HG03378 (cell line): ENCODE data around the gene RGS10.
"Not testable (repeated sequence)": the region's sequence is repeated elsewhere in the genome, so short reads cannot be mapped to it uniquely, and the experiment has no call there.

Experiments
- ATAC-seq: cut with Tn5 transposase; IDR thresholded peaks from one replicate; pipeline ENCODE4 v1.9.1; 2021; ENCODE audit warnings: mild to moderate bottlenecking, moderate library complexity; ENCODE audit not compliant: unreplicated experiment

RGS10 gene

DNA sequence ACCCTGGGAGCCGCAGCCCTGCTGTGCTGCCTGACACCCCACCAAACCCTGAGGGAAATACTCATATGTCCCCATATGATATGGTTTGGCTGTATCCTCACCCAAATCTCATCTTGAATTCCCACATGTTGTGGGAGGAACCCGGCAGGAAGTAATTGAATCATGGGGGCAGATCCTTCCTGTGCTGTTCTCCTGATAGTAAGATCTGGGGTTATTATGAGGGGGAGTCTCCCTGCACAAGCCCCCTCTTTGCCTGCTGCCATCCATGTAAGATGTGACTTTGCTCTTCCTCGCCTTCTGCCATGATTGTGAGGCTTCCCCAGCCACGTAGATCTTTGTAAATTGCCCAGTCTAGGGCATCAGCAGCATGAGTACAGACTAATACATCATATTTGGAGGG lies 68.7 kb downstream of the RGS10 start:
- ATAC-seq, result no peak

DNA sequence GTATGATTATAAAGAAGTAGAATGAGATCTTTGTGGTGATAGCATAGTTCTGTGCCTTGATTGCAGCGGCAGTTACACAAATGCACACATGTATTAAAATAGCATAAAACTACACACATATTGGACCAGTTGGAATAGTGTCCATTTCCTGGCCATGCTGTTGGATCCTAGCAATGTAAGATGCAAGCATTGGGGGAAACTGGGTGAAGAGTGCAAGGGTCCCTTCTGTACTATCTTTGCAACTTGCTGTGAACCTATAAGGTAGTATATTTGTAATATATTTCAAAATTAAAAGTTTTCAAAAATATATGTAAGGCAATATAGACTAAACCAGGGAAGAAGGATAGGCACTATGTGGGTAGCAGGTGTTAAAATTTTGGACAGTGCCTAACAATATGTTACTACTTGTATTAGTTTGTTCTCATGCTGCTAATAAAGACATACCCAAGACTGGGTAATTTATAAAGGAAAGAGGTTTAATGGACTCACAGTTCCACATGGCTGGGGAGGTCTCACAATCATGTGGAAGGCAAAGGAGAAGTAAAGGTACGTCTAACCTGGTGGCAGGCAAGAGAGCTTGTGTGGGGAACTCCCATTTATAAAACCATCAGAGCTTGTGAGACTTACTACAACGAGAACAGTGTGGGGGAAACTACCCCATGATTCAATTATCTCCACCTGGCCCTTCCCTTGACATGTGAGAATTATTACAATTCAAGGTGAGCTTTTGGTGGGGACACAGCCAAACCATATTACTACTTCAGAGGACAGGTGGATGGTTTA lies 71.4 kb downstream of the RGS10 start:
- no peak for ATAC-seq

DNA sequence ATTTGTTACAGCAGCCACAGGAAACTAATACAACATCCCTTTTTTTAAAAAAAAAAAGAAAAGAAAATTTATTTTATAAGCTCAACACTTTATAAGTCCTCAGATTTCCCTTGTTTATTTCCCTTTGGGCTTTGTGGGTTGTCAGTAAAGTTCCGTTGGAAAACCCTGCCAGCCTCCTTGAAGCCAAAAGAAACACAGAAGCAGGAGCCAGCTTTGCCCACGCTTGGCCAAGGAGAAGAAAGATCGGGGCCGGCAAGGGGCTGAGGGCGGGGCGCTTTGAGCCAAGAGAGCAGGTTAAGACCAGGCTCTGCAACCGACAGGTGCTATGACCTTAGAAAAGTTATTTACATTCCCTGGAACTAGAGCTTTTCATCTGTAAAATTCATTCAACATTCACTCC lies 72.7 kb downstream of the RGS10 start:
- no peak for ATAC-seq

DNA sequence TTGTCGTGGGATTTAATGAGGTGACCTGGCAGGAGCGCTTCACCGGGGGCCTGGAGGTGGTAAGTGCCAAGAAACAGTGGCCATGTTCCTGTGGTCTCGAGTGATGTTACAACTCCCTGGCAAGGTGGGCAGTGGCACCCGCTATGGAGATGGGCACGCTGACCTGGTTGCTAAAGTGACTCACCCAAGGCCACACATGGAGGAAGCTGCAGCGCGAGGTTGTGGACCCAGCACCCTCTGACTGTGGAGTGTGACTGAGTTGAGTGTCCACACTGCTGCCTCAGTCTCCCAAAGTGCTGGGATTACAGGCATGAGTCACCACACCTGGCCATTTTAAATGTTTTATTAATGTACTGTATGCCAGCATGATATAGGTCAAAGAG lies 73.2 kb downstream of the RGS10 start:
- ATAC-seq, result no peak

DNA sequence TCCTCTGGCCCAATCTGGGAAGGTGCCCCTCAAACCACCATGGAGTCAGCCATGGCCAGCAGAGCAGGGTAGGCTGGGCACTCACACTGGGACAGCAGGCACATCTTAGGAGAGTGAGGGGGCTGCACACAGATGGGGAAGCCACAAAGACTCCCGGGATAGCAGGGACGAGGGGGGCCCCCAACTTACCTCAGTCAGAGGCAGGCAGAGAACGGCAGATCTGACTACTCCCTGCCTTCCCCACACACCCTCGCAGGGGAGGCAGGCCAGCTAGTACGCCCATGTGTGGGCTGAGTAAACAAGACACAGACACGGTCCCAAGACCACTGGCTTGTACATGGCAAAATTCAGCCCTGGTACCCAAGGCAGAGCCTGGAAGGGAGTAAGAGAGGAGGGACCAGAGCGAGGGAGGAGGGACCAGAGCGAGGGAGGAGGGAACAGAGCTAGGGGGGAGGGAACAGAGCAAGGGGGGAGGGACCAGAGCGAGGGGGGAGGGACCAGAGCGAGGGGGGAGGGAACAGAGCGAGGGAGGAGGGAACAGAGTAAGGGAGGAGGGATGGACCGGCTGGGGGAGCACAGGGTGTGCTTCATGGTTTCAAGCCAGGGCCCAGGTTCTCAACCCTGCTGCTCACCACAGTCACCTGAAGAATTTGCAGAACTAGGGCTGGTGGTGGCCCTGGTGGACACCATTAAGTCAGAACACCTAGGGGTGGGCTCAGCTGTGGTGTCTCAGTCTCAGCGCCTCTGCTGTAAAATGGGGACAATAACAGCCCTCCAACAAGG lies 73.8 kb downstream of the RGS10 start:
- ATAC-seq, result no peak

DNA sequence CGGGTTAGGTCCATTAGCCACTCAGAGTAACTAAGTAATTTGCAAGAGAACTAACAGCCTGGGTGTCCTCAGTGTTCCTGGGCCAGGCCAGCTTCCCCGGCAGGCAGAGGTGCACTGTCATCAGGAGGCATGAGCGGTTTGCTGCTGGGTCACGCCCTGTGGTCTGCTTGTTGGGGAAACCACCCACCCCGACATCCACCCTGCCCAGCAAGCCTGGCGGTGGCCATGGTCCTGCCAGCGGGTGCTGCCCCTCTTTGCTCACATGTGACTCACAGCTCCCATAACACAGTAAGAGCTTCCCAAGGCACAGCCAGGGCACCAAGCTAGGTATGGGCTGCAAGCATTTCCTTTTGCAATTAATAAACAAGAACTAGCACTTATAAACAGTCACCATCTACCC lies 75.9 kb downstream of the RGS10 start:
- ATAC-seq, result no peak

DNA sequence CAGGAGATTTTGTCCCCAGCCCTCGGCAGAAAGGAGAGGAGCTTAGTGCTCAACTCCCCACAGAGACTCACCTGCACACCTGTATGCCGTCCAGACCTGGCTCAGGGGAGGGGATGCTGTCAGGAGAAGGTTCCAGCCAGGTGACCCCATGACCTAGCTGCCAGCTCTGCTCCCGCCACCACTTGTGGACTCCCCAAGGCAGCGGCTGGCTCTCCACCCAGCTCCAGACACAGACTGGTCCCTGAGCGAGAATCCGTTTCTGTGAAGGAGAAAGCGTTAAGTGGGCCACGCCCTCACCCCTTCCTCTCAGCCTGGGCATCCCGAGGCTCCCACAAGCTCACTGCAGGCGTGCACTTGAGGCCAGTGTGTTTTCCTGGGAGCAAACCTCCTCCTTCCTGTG lies 76.4 kb downstream of the RGS10 start:
- no peak for ATAC-seq

DNA sequence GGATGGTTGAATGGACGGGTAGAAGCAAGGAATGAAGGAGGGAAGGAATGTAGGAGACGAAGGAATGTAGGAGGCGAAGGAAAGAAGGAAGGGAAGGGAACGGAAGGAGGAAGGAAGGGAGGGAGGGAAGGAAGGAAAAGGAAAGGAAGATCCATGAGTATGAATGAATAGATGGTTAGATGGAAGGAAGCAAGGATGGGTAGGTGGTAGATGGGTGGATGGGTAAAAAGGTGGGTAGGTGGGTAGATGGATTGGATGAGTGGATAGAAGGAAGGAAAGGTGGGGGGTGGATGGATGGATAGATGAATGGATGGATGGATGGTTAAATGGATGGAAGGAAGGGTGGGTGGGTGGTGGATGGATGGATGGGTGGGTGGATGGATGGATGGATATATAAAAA lies 77.4 kb downstream of the RGS10 start:
- no peak for ATAC-seq

DNA sequence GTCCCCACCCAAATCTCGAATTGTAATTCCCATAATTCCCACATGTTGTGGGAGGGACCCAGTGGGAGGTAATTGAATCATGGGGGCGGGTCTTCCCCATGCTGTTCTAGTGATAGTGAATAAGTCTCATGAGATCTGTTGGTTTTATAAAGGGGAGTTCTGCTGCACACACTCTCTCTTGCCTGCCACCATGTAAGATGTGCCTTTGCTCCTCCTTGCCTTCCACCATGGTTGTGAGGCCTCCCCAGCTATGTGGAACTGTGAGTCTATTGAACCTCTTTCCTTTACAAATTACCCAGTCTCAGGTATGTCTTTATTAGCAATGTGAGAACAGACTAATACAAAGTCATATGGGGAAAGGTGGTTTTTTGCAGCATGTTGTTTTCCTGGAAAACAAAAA lies 79.3 kb downstream of the RGS10 start:
- ATAC-seq, result not testable (repeated sequence)

DNA sequence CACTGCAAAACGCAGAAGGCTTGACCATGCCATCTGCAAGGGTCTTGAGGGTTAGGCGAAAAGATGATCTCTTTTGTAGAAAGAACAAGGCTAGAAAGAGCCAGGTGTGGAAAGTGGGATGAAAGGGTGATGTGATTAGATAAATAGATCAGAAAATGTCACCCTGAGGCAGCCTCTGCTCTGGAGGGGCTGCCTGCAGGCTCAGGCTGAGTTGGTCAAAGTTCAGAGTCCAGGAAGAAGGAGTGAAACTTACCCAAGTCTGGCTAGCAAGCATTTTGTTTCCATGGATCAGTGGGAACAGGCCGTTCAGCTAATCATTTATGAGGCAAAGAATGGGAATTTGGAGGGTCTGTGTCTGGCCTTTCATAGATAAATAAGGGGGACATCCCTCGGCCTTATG lies 79.7 kb downstream of the RGS10 start:
- no peak for ATAC-seq

DNA sequence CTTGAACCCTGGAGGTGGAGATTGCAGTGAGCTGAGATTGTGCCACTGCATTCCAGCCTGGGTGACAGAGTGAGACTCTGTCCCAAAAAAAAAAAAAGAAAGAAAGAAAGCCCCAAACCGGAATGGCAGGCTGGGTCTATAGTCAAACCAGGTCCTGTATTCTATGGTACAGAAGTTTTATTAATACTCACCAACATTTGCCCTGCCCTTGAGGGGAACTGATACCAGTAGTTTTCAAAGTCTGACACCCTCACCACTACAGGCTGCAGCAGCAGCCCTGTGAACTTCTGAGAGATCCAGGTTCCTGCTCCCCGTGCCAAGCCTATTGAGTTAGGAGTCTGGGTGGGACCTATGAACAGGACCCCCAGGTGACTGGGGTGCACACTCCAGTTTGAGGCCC lies 80.6 kb downstream of the RGS10 start:
- ATAC-seq, result no peak

DNA sequence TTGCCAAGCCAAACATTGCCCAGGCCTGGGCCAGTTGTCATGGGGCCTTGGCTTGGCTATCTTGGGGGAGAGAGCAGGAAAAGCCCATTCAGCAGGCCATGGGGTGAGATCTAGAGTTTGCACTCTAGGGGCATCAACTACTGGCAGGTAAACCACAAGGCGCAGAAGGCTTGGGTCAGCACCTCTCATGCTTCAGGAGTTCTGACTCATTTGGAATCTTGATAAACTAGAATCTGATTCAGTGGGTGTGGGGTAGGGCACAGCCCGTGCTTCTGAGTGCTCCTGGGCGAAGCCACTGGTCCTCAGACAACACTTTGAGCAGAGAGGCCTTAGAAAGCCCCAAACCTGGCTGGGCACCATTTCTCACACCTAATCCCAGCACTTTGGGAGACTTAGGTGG lies 81.1 kb downstream of the RGS10 start:
- peak; percentile 68 for ATAC-seq

DNA sequence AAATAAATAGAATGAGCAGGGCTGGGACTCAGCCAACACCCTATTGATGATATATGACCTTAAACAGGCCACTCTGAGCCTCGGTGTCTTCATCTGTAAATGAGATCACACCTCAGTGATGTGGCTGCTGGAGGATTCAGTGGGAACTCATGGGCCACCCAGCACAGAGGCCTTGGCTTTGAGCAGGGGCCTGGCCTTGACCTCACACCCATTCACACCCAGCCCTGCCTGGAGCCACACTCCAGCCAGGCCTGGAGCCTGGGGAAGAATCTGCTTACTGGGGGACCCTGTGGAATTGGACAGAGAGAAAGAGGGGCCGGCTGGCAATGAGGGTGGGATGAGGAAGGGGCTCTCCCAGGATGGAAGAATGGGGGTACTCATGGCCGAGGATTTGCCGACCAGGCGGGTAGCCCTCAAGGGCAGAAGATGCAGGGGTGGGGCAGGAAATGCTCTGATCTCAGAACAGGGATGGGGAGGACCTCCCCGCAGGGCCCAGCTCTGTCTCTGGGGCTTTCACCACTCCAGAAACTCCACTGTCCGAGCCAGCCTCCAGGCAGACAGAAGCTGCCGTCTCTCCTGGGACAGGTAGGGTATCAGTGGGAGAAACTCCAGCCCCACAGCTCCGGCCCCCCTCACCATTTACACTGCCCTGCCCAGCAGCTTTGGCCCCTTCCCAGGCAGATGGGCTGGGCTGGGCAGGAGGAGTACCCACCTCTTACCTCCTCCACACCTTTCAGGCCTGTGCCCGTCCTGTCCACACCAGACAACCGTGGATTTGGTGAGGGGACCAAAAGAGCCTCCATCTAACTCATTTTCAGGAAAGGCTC lies 81.9 kb downstream of the RGS10 start:
- no peak for ATAC-seq

DNA sequence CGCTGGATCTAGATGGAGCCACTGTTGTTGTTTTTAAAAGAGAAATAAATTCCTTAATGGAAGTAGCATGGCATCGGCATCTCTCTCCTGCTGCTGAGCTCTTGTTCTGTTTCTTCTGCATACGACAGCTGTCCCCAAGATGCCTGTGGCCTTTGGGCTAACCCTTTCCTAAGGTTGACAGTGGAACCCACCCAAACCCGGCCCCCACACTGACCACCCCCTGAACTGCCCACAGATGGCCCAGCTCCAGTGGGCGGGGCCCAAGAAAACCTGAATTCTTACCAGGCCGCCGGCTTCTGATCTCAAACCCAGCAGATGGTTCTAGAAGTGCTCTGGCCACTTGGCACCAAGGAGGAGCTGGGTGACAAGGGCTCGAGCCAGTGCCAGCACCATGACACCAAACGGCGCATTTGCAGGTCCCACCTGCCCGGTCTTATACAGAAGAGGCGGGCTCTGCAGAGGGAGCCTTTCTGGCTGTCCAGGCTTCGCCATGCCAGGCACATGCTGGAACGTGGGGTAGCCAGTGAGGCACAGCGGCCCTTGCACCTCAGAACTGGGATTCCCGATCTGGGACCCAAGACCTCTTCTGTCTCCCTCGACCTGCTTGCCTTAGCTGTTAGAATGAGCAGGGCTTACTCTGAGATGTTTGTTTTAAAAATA lies 82.7 kb downstream of the RGS10 start:
- no peak for ATAC-seq

DNA sequence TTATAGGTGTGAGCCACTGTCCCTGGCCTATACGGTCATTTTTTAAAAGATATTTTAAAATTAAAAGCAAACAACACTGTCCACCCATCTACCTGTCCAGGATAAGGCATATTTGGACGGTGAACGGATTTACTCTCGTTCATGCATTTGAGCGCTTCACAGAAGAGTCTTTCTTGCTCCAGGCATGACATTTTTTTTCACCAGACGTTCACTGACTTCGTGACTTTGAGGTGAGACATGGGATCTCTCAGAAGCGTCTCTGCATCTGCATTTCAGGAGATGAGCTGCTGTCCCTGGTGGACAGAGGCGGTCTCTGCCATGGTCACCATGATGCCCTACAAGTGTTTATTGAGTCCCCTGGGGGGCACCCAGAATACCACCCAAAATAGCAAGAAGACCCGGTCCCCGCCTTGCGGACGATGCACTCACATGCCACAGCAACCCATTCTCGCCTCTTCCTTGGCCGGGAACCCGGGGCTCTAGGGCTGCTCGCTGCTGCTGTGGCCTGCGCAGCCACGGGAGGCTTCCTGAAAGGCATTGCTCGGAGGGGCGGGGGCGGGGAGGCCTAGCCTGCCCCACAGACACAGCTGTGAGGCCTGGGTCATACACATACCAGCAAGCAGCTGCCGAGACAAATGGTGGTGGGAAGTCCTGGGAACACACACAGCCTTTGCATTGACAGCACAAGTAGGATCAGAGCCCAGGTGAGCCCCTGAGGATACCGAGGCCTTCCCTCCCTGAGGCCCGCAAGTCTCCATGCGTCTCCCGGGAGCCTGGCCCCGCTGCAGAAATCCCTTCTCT lies 84.4 kb downstream of the RGS10 start:
- ATAC-seq, result no peak

DNA sequence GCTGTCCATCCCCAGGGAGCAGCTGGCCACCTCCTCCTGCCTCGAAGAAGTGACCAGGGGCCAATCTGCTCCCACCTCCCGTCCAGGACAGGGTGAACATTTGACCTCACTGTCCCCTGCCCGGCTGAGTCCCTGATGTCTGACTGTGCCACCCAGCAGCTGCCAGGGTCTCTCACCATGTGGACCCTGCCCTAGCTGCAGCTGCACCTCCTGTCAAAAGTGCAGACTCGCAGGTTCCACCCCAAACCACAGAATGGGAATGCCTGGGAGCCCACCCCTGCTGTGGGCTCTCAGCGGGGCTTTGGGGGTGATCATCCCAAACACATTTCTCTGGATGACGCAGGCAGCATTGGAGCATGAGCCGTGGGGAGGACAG lies 86.1 kb downstream of the RGS10 start:
- no peak for ATAC-seq

DNA sequence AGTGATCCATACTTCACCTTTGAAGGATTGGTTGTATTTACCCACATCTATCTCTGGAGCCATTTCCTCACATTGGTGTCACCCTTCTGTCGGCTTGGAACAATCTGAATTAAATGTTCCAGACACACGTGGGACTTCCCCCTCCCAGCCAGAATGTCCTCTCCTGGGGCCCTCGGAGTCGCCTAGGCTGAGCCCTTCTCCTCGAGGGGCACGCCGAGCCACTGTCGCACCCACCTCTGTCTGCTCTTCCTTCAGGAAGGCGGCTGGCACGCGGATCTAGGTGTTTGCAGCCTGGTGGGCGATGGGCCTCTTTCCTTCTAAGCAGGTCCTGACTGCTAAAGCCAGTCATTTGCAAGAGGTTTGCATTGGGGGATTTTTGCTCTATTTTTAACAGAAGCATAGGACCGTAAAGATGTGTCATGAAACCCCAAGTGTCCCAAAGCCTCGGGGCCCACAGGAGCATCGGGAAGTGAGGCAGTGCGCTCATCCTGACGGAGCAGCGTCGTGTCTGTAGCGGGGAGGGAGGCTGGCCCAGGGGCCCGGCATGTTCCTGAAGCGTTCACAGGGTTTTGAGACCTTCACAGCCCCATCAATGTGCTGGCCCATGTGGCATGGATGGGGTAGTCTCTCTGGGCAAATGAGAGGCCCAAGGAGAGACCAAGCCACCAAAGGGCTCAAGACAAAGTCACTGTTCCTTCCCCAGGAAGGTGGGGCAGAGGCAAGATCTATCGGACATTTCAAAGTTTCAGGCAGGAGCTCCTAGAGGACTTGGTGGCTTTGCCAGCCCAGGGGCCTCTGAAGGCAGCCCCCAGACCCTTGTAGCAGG lies 86.7 kb downstream of the RGS10 start:
- no peak for ATAC-seq

DNA sequence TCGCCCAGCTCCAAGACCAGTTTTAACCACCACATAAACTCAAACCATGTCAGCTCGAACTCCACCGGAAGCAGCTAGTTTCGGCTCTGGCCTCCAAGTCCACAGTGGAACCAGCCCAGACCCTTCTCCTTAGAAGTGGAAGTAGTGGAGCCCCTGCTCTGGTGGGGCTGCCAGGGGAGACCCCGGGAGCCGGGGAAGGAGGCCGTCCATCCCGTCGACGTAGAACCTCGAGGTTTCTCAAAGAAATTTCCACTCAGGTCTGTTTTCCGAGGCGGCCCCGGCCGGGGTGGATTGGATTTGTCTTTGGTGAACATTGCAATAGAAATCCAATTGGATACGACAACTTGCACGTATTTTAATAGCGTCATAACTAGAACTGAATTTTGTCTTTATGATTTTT lies 87.5 kb downstream of the RGS10 start:
- ATAC-seq, result no peak

DNA sequence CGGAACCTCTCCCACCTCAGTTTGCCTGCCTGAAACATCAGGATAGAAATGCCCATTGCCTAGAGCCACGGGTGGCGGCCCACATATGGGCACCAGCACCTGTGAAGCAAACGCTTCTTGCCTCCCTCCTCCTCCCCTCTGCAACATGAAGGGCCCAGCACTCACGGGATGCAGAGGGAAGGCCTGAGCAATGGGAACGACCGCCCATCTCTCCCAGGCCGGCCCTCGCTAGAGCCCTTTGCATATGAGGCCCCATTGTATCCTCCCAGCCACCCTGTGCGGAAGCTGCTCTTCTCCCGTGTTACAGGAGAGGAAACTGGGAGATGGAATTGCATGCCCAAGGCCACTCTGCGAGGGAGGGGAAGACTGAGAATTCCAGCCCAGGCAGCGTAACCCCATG lies 88.2 kb downstream of the RGS10 start:
- no peak for ATAC-seq

DNA sequence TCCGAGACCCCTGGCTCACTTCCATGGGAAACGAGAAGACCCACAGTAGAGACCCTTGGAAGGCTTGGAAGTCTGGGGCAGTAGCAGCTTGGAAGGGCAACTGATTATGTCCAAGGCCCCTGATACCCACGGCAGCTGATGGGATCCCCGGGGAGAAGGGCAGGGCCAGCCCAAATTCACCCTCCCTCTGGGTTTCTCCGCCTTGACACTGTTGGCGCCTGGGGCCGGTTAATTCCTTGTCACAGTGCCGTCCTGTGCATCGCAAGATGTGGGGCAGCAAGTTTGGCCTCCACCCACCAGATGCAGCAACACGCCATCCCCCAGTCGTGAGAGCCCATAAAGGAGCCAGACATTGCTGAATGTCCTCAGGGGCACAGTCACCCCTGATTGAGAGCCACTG lies 89.2 kb downstream of the RGS10 start:
- no peak for ATAC-seq
